Measurements from ENCODE around the gene MFGE8. TPM values are rescaled to one million over a fixed set of nuclear protein-coding genes. Genes with fewer than 3 reads are reported as not detected.

The MFGE8 gene
- total RNA-seq = 87.6 and 90.8 TPM in 2 replicates

DNA sequence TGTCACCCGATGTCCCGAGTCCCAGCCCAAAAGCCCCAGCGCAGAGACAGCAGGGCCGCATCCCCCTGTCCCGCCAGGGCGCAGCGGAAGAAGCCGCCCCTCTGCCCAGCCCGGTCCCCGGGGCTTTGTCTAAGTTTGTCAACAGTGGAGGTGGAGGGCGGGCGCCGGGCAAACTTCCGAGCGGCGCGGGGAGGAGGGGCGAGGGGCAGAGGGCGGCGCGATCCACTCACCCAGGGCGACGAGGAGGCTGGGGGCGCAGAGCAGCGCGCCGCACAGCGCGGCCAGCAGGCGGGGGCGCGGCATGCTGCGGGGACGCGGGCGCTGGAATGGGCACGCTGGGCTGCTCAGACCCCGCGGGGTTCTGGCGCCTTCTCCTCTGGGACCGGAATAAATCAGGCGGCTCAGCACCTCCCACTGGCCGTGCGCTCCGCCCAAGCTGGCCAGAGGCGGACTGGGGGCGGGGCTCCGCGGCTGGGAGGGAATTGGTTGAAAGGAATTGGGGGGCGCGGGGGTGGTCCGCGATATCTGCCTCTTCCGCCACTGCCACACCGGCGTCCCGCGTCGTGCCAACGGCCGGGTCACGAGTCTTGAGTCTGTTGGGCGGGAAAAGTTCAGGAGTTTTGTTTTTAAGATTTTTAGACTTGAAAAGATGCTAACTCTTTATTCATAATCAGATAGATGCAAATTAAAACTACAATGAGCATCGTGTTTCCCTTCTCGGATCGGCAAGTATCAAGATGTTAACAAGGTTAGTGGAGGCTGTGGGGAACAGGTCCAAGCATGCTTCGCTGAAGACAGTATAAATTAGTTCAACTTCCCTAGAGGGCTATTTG is at the start of gene MFGE8:
TSS of gene MFGE8 (minus strand) at position 363 of the 833 bp plus-strand sequence. CDS start at position 303, 60 bp downstream.

DNA sequence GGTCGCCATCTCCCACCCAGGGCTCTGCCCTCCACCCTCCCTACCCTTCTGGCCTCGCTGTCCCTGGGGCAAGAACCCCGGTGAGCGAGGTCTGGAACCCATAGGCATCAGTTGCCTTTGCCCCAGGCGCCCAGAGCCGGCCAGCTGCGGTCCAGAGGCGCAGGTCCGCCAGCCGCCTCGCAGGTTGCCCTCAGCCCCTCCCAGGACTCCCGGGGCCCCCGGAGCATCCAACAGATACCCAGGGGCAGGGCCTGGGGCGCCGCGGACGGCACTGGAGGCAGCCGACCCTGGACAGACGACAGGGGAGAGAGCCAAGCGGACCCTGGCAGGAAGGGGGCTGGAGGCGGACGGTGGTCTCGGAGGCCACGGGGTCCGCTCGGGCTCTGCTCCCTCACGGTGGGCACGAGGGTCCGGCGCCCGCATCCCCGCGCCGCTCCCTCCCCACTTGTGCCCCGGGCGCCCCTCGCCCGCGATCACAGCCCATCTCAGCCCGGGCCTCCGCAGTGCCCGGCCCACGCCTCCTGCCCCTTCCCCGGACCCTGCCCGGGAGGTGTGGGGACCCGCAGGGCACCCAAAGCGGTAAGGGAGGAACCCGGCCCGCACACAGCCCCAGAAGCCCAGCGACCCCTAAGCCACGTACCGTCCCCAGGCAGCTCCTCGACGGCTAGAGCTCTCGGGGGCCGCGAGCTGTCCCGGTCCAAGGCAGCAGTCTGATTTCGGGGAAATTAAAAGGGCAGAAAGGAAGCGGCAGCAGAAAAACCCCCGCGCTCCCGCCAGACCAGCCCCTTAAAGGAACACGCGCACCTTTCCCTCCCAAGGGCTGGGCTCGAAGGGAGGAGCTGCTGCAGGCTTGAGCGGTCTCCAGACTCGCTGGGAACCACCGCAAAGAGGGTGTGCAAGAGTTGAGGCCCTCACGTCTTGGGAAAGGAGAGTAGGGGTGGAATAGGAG is 18.1 kb downstream of the MFGE8 start, which contains the start of gene HAPLN3:
TSS of gene HAPLN3 (minus strand) at position 726 of the 949 bp plus-strand sequence. CDS start 8,246 bp downstream, outside the sequence.

Other genes starting within 250 kb of the MFGE8 start
- under 0.01 and 0.17 TPM in 2 replicates for gene ACAN, start 109.9 kb downstream of the MFGE8 start, total RNA-seq
- 4.3 and 4.9 TPM in 2 replicates for gene HAPLN3, start 17.8 kb downstream of the MFGE8 start, total RNA-seq
- 24.2 and 32.4 TPM in 2 replicates for gene ABHD2, start 175.1 kb upstream of the MFGE8 start, total RNA-seq